ENCODE measurements around the gene PRRT2.

PRRT2 gene

DNA sequence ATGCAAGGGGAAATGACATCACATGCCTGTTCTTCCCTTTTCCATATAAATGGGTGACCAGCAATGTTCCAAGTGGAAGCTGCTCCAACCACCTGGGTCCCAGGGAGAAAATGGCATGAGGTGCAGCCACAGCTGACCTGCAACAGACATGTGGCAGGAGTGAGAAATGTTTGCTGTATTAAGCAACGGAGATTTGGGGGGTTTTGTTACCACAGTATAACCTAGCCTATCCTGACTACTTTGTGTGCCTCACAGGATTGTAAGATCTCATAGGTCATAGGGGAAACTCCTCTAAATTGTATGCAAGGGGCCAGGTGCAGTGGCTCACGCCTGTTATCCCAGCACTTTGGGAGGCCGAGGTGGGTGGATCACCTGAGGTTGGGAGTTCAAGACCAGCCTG is 39.0 kb downstream of the PRRT2 start:
- Mint-ChIP-seq H3K36me3 (peaks cover 34% of the 10 kb centered on the region), H3K9me3 (no peaks in the 10 kb centered on the region), H3K4me3 (no peak overlapping the region), H3K27ac (no peak overlapping the region), H3K4me1 (peaks cover 10% of the 10 kb centered on the region)
- ATAC-seq: no peak
- DNase-seq (ENCODE audit: low spot score in 2 of 2): no peak

- no peak for DNase-seq (ENCODE audit: low spot score in 2 of 2)
- no peak overlapping the region for H3K4me3 Mint-ChIP-seq
- peaks cover 23% of the 10 kb centered on the region for H3K36me3 Mint-ChIP-seq
- H3K9me3 Mint-ChIP-seq: no peaks in the 10 kb centered on the region
- peaks cover 5% of the 10 kb centered on the region for H3K4me1 Mint-ChIP-seq
- no peak overlapping the region for H3K27ac Mint-ChIP-seq
- no peak for ATAC-seq
These were observed 40.7 kb downstream of the PRRT2 start for GRCh38 chr16:29852654-29853053.

GRCh38 chr16:29854520-29855100 is 42.6 kb downstream of the PRRT2 start:
- Mint-ChIP-seq H3K27ac (peak overlapping the region; percentile 48), H3K36me3 (peaks cover 23% of the 10 kb centered on the region)
- ATAC-seq: no peak

DNA sequence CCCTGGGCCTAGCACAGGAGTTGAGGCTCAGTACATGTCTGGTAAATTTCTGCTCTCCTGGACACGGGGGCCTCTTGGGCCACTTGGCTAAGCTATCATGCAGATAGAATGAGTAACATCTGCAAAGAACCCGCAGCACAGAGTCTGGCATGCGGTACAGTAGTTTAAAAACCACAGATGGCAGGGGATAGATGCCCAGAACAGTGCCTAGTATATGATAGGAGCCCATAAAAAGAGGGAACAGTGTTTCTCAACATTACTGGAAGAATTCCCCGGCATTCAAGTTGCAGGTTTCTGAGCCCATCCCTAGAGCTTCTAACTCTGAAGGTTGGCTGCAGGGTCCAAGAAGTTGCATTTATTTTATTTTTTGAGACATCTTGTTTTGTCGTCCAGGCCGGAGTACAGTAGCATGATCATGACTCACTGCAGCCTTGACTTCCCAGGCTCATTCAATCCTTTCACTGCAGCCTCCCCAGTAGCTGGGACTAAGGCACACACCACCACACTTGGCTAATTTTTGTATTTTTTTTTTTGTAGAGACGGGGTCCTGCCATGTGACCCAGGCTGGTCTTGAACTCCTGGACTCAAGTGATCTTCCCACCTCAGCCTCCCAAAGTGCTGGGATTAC is 45.3 kb downstream of the PRRT2 start:
- no peak overlapping the region for H3K4me3 Mint-ChIP-seq
- no peak overlapping the region for H3K27ac Mint-ChIP-seq
- ATAC-seq (no peak), DNase-seq (ENCODE audit: low spot score in 2 of 2) (no peak)
- H3K4me1 Mint-ChIP-seq: peaks cover 25% of the 10 kb centered on the region
- peaks cover 40% of the 10 kb centered on the region for H3K36me3 Mint-ChIP-seq
- no peaks in the 10 kb centered on the region for H3K9me3 Mint-ChIP-seq

More at GRCh38 chr16:29854520-29855100, 42.6 kb downstream of the PRRT2 start:
- H3K4me1 Mint-ChIP-seq: peaks cover 8% of the 10 kb centered on the region
- no peak overlapping the region for H3K4me3 Mint-ChIP-seq
- DNase-seq (ENCODE audit: low spot score in 2 of 2): no peak
- no peaks in the 10 kb centered on the region for H3K9me3 Mint-ChIP-seq

DNA sequence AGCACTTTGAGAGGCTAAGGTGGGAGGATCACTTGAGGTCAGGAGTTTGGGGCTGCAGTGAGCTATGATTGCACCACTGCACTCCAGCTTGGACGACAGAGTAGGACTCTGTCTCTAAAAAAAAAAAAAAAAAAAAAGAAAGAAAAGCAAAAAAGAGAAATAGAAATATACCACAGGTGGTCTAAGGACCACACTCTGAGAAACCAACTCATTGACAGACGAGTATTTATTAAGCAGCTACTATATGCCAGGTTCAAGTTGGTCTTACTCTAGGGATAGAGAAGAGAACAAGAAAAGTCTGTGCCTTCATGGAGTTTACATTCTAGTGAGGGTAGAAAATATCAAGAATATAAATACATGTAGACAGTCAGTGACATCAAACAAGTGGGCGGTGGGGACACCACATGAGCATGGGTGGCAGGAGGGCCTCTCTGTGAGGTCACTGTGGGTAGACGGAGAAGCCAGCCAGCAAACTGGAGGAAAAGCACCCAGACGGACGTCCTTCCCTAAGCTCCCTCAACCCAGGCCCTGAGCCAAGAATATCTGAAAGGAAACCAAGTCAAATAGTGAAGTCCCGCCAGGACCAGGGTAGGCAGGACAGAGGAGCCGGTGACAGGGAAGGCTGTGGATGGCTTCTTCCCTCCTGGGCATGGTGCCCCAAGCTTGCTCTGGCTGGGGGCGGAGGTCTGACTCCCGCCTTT is 46.3 kb downstream of the PRRT2 start:
- DNase-seq (ENCODE audit: low spot score in 2 of 2): no peak
- Mint-ChIP-seq H3K9me3 (no peaks in the 10 kb centered on the region), H3K4me3 (no peak overlapping the region), H3K27ac (peak overlapping the region; percentile 54), H3K4me1 (peaks cover 28% of the 10 kb centered on the region), H3K36me3 (peaks cover 44% of the 10 kb centered on the region)
- no peak for ATAC-seq

DNA sequence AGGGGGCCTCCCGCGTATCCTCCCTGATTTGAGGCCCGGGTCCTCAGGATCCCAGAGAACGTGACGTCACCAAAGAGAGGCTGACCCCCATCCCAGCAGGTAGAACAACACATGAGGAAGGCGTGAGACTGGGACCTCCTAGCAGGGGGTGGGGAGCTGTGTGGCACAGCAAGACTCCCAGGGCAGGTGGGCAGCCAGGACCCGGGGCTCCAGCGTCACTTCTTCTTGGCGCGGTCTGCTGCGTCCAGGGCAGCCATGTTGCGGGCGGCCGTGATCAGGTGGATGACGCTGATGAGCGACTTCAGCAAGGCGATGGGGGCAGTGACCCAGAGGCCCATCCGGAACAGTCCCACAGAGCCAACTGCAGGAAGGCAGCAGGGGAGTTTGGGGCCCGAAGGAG is 47.0 kb downstream of the PRRT2 start:
- ATAC-seq (no peak), DNase-seq (ENCODE audit: low spot score in 2 of 2) (no peak)
- no peaks in the 10 kb centered on the region for H3K9me3 Mint-ChIP-seq
- H3K4me3 Mint-ChIP-seq: no peak overlapping the region
- peaks cover 44% of the 10 kb centered on the region for H3K36me3 Mint-ChIP-seq
- no peak overlapping the region for H3K27ac Mint-ChIP-seq
- H3K4me1 Mint-ChIP-seq: peaks cover 28% of the 10 kb centered on the region

- no peak for DNase-seq (ENCODE audit: low spot score in 2 of 2)
- H3K4me1 Mint-ChIP-seq: peaks cover 28% of the 10 kb centered on the region
- ATAC-seq: no peak
- H3K27ac Mint-ChIP-seq: no peak overlapping the region
- no peak overlapping the region for H3K4me3 Mint-ChIP-seq
- no peaks in the 10 kb centered on the region for H3K9me3 Mint-ChIP-seq
- H3K36me3 Mint-ChIP-seq: peaks cover 44% of the 10 kb centered on the region
These were observed 48.2 kb downstream of the PRRT2 start for GRCh38 chr16:29860218-29860617.

- ATAC-seq (no peak), DNase-seq (ENCODE audit: low spot score in 2 of 2) (peak in 1 of 2 donors; percentile 56)
- H3K36me3 Mint-ChIP-seq: peaks cover 44% of the 10 kb centered on the region
- H3K4me3 Mint-ChIP-seq: peak overlapping the region; percentile 97
- peaks cover 28% of the 10 kb centered on the region for H3K4me1 Mint-ChIP-seq
- H3K9me3 Mint-ChIP-seq: no peaks in the 10 kb centered on the region
- peak overlapping the region; percentile 97 for H3K27ac Mint-ChIP-seq
These were observed 50.4 kb downstream of the PRRT2 start for GRCh38 chr16:29862383-29862883.

DNA sequence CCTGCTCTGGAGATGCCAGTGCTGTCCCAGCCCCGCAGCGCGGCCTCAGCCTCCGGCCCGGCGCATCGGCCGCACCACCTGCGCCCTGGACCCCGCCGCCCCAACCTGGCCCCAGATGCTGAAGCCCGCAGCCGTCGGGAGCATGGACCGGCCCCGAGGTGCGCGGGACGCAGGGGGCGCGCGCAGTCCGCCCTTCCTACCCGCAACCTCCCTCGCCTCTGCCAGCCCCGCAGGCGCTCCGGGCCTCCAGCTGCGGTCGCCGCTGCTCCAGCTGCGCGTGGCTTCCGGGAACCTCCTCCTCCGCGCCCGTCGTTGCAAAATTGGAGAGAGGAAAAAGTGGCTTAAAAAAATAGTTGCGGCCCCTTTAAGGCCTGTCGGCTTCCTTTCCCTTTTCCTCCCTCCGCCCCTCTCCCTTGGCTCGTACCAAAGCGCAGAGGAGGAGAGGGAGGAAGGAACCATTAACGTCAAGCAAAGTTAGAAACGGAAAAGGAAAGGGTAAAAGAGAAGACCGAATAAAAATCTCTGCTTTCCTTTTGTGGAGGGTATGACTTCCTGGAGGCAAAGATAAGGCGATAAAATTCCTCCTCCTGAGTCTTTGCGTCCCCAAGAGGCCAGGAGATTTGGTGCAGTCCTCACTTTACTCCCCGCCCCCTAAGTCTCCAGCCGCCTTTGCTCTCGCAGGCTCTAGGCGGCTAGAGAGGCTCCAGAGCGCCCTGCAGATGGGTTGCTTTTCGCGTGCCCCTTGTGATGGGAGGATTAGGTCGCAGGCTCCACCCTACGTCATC is 51.1 kb downstream of the PRRT2 start, which contains the start of gene CDIPT:
Gene CDIPT (minus strand): TSS at position 343 of the 785 bp plus-strand sequence. CDS start 369 bp downstream, outside the sequence.
- peak within 1 kb of the TSS; percentile 97 for H3K4me3 Mint-ChIP-seq
- H3K36me3 Mint-ChIP-seq: peaks cover 40% of the 10 kb centered on the region
- no peaks in the 10 kb centered on the region for H3K9me3 Mint-ChIP-seq
- ATAC-seq (peak; percentile 99), DNase-seq (ENCODE audit: low spot score in 2 of 2) (peak; percentile 87 to 96)
- H3K4me1 Mint-ChIP-seq: peaks cover 27% of the 10 kb centered on the region
- peak within 1 kb of the TSS; percentile 97 for H3K27ac Mint-ChIP-seq

- no peaks in the 10 kb centered on the region for H3K9me3 Mint-ChIP-seq
- H3K27ac Mint-ChIP-seq: peak overlapping the region; percentile 97
- no peak for ATAC-seq
- peaks cover 34% of the 10 kb centered on the region for H3K36me3 Mint-ChIP-seq
- peak overlapping the region; percentile 97 for H3K4me3 Mint-ChIP-seq
- H3K4me1 Mint-ChIP-seq: peaks cover 22% of the 10 kb centered on the region
- DNase-seq (ENCODE audit: low spot score in 2 of 2): no peak
These were observed 51.6 kb downstream of the PRRT2 start for GRCh38 chr16:29863669-29863984.

GRCh38 chr16:29864205-29864604 is 52.2 kb downstream of the PRRT2 start:
- no peak overlapping the region for H3K27ac Mint-ChIP-seq
- H3K4me3 Mint-ChIP-seq: peak overlapping the region; percentile 97
- H3K4me1 Mint-ChIP-seq: peaks cover 19% of the 10 kb centered on the region

More at GRCh38 chr16:29864205-29864604, 52.2 kb downstream of the PRRT2 start:
- Mint-ChIP-seq H3K9me3 (no peaks in the 10 kb centered on the region), H3K36me3 (peaks cover 29% of the 10 kb centered on the region)
- ATAC-seq (no peak), DNase-seq (ENCODE audit: low spot score in 2 of 2) (no peak)
